Activated CD8-positive, alpha-beta memory T cell treated with anti-CD3 and anti-CD28 coated beads for 1 hour (primary cell): ENCODE data around the gene CARMIL1.

Experiments
- DNase-seq, 2 donors: peaks; one replicate each; pipeline ENCODE4 v3.0.0-alpha.2; 2020; ENCODE audit warnings: low read depth in 1 of 2; ENCODE audit errors: extremely low read depth in 1 of 2

CARMIL1 gene

GRCh38 chr6:25332165-25332564 is 53.0 kb downstream of the CARMIL1 start:
- no peak for DNase-seq

GRCh38 chr6:25332655-25333071 is 53.5 kb downstream of the CARMIL1 start:
- DNase-seq, result no peak

DNA sequence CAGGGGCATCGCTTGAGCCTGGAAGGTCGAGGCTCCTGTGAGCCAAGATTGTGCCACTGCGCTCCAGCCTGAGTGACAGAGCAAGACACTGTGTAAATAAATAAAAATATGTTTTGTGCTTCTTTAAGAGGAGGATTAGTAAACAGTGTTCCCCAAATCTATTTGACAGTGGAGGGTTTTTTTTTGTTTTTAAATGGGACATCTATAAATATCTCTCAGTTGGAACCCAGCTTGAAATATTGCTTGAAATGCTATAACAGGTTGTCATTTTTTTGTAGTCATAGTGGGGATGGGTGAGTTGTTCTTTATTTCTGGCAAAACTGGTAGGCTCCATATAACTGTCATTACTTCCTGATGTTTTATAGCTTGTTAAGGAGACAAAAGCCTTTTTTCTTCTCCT is 54.3 kb downstream of the CARMIL1 start:
- DNase-seq, result no peak

DNA sequence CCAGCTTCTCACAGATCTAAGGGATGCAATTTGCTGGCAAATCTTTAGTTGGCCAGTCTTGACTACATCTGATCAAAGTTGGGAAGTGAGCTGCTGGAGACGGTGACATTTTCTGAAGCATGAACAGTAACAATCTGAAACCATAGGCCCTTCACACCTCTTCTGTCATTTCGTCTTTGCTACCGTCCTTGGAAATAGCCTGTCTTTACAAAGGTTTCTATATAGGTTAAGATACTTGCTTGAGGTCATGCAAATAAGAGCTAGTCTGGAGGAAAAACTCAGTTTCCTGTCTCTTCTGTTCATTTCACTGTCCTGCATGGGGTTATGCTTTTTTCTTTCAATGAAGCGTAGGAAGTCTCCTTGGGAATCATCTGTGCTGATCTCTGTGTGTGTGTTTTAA is 55.6 kb downstream of the CARMIL1 start:
- no peak for DNase-seq

DNA sequence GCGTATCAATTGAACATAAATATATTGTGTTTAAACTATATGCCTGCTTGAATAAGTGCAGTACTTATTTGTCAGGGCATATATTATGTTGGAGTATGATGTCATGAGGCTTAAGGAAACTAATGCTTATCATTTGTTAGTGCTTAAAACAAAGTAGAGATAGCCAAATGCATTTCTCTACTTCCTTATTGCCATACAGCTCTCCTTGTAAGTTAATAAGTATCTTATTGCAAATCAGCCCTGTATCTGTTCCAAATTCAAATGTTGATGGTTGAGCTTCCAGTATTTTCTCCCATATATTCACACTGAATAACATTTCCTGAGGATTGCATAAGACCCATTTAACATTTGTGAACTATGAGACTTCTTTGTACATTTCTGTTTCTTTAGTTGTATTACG is 57.8 kb downstream of the CARMIL1 start:
- no peak for DNase-seq

DNA sequence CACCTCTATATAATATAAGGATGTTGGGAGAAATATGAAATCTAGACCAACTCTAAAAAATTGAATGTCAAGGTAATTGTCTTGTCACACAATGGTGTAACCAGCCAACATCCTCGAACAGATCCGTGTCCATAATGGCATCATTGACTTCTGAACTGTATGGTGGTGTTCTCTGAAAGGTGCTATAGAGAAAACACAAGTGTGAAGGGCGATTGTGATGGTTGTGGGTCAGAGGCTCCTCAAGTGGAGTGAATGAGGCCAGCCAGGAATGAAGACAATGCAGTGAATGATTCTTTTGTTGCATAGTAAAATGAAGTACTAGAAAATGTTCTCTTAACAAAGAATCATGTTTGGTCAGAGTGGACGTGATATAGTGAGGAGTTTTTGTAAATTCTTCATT is 58.3 kb downstream of the CARMIL1 start:
- no peak for DNase-seq

DNA sequence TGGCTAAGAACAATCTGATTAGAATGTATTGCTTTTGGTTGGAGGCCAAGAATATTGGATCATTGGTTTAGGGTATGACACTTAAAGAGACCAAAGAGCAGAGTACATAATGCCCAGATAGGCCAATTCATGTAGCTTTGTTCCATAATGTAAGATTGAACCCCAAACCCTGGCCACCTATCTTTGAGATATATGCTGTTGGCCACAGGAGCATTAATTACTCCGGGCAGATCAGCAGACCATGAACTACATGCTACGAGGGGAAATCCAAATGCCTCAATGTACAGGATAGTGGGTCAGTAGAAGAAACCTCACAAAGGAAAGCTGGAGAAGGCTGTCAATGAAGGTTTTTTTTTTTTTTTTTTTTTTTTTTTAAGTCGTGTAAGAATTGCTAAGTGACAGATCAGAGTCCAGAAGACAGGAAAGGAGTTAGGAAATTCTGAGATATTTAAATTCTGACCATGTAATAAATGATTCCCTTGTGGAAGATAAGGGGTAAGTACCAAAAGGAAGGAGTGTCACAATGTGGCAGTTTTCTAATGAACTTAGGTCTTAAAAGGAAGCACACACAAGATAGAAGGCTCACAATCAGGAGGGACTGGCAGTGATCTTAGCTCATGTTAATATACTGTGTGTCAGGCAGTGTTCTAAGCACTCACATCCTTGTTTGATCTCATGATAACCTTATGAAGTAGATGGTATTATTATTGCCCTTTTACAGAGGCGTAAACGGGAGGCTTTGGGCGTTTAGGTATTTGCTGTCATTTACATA is 61.4 kb downstream of the CARMIL1 start:
- no peak for DNase-seq

DNA sequence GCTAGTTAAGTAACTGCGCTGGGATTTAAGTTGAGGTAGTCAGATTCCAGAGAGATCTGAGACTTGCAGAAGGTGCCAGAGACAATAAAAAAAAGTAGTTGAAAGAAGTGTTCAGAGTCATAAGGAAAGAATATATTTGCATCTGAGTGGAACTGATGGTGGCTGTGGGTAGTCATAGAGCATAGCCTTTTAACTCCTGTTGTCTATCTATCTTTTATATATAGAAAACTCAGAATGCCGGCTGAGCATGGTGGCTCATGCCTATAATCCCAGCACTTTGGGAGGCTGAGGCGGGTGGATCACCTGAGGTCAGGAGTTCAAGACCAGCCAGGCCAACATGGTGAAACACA is 62.0 kb downstream of the CARMIL1 start:
- DNase-seq, result no peak

DNA sequence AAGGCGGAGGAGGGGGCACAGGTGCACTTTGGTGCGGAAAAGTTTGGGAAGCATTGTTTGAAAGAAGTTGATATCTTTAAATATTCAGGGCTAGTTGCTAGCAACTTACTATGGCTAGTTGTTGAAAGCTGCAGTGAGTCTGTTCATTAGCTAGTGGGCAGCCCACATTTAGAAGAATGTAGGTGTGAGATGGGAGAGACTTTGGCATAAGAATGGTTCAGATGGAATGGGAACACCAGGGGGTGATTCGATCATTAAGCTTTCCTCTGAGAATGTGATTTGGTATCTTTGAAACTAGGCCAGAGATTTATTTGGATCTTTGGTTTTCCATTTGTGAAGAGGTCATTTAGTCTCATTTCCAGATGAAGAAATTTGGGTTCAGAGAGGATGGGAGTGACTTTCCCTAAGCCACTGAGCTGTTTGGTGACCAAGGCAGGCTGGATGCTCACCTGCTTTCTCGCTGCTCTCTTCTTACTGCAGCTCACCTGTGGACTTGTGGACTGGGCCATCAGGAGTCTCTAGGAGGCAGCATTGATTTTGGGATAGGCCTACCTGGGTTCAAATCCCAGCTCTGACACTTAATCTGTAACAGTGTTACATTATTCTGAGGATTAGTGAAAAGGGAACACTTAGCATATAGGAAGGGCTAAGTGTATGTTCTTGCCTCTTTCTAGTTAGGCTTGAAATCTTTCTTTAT is 62.9 kb downstream of the CARMIL1 start:
- DNase-seq, result no peak

DNA sequence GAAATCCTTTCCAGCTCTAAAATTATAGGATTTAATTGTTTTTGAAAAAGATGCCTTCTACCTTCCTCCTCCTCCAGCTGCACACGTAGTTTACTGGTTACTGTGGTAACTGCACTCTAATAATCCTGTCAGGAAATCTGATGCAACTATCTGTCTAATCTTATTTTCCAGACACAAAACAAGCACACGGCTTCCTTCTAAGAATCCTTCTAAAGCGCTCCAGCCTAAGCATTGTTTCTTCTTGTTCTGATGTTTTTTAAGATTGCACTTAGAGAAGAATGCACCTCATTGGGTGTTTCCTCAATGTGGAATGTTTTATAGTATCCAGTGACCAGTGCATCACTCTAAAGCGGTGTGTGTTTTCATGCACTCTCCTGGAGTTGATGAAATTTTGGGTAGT is 63.6 kb downstream of the CARMIL1 start:
- DNase-seq, result no peak

GRCh38 chr6:25343984-25344383 is 64.8 kb downstream of the CARMIL1 start:
- no peak for DNase-seq

GRCh38 chr6:25344827-25345226 is 65.7 kb downstream of the CARMIL1 start:
- DNase-seq, result no peak

- DNase-seq, result no peak
Observed at GRCh38 chr6:25346064-25346463, 66.9 kb downstream of the CARMIL1 start.

GRCh38 chr6:25350573-25350972 is 71.4 kb downstream of the CARMIL1 start:
- DNase-seq, result no peak

GRCh38 chr6:25351485-25351884 is 72.3 kb downstream of the CARMIL1 start:
- no peak for DNase-seq

DNA sequence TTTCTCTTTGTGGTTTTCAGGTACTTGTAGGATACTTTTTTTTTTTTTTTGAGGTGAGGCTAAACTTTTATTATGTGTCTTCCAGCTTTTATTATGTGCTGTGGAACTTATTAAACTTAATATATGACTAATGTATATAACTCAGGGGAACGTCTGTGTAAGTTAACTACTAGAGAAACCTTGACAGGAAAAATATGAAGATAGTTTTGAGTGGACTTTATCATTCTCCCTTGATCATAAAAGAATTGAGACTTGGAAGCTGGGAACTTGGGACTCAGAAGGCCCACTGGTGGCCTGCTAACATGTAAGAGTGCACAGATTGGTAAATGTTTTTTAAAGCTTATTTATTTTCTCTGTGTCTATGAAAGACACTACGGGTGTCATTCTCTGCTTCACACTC is 73.1 kb downstream of the CARMIL1 start:
- DNase-seq, result no peak

- no peak for DNase-seq
Observed at GRCh38 chr6:25354078-25354932, 75.1 kb downstream of the CARMIL1 start.

DNA sequence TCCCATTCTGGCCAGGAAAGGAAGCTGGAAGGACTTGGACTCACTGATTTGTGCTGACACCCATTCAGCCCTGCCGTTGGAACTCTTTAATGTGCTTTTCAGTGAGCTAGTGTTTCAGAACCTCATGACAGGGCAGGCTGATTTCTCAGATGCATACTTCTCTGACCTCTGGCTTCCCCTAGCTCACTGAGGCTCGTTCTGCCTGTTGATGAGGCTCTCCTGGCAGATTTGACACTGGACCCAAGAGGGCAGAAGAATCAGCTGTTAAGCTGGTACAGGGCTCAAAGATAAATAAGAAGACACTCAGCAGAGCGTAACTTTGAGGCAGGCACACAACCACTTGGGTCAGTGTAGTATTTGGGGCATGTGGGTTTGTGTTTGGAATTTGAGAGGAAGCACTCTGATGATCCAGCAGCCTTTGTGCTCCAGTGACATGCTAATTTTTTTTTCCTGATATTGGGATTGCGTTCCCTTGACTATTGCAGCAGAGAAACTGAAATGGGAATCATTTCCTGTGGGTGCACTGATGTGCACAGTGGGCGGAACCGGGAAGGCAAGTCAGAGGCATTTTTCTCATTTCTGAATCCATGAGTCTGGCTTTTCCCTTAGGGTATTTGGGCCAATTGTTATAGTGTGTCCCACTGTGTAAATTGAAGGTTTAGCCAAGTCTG is 80.2 kb downstream of the CARMIL1 start:
- DNase-seq, result no peak

DNA sequence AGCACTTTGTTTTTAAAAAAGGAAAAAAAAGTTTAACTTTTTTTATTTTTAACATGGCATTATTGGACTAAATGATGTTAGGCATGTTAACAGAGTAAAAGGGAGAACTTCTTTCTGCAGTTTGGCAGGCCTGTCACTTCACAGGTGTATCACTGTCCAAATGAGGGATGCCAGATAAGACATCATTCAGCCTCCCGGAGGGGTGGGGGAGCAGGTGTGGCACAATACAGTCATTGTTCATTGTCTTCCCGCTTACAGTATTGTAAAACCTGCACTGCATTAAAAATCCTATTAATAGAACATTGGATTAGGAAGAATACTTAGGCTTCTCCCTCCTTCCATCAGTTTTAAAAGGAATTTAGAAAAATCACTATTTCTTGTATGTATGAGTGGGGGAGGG is 80.7 kb downstream of the CARMIL1 start:
- DNase-seq, result no peak

- DNase-seq, result no peak
Observed at GRCh38 chr6:25360621-25361020, 81.4 kb downstream of the CARMIL1 start.

DNA sequence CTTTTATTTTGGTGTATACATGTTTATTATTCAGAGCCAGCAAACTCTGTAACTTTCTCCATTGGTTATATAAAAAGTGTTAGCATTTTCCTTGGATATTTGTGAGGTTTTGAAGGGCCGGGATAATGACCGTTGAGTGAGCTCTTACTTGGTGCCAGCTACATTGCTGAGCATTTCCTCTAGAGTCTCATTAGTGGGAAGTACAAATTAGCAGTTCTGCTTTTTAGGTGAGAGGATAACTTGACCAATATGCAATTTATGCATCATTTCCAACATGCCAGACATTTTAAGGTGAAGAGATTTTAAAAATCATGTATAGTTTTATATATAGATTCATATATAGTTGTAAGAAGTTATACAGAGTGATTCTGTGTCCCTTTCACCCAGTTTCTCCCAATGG is 84.3 kb downstream of the CARMIL1 start:
- no peak for DNase-seq
